Neural progenitor cell (in vitro differentiated cells): ENCODE results near the gene SLC6A9. TPM values are rescaled to one million over a fixed set of nuclear protein-coding genes. Genes with fewer than 3 reads are reported as not detected.

Experiments
- DNase-seq: peaks from one replicate; pipeline ENCODE4 v3.0.0-alpha.2; 2016; ENCODE audit warnings: low spot score
- H2AFZ ChIP-seq: fragments of 200-600 bp; sonication (generic); replicated peaks from 2 replicates; pipeline ENCODE4 v1.6.1; 2016; ENCODE audit warnings: antibody characterized with exemption
- H3F3A ChIP-seq: fragments of 200-600 bp; sonication (generic); 2 replicates; pipeline ENCODE4 v1.6.1; 2016; ENCODE audit warnings: antibody characterized with exemption, low read depth
- H3K27ac ChIP-seq: fragments of 200-600 bp; sonication (generic); 2 replicates; pipeline ENCODE4 v1.5.1; 2016; ENCODE audit warnings: mild to moderate bottlenecking
- H3K27me3 ChIP-seq: fragments of 200-600 bp; sonication (generic); 2 replicates; pipeline ENCODE4 v1.6.1; 2016; ENCODE audit warnings: mild to moderate bottlenecking, moderate library complexity
- H3K36me3 ChIP-seq: fragments of 200-600 bp; sonication (generic); 2 replicates; pipeline ENCODE4 v1.5.1; 2016
- H3K4me1 ChIP-seq: fragments of 200-600 bp; sonication (generic); 2 replicates; pipeline ENCODE4 v1.6.1; 2016; ENCODE audit warnings: mixed run types
- H3K4me2 ChIP-seq: fragments of 200-600 bp; sonication (generic); 2 replicates; pipeline ENCODE4 v1.6.1; 2016
- H3K4me3 ChIP-seq: fragments of 200-600 bp; sonication (generic); 2 replicates; pipeline ENCODE4 v1.5.1; 2016
- H3K79me2 ChIP-seq: fragments of 200-600 bp; sonication (generic); 2 replicates; pipeline ENCODE4 v1.6.1; 2016; ENCODE audit warnings: low read depth
- H3K9ac ChIP-seq: fragments of 200-600 bp; sonication (generic); 2 replicates; pipeline ENCODE4 v1.6.1; 2016
- H3K9me3 ChIP-seq: fragments of 200-600 bp; sonication (generic); 2 replicates; pipeline ENCODE4 v1.5.1; 2016; ENCODE audit warnings: low read depth
- H4K20me1 ChIP-seq: fragments of 200-600 bp; sonication (generic); 2 replicates; pipeline ENCODE4 v1.6.1; 2016; ENCODE audit warnings: low read depth
- H3K27ac Mint-ChIP-seq: 3 replicates; pipeline ENCODE4 v1.8.0; 2021; ENCODE audit warnings: mixed read lengths
- H3K27me3 Mint-ChIP-seq: 2 replicates; pipeline ENCODE4 v1.8.0; 2022; ENCODE audit warnings: low read depth, mild to moderate bottlenecking, inconsistent platforms, moderate library complexity, mixed read lengths; ENCODE audit not compliant: insufficient read depth
- H3K36me3 Mint-ChIP-seq: 3 replicates; pipeline ENCODE4 v1.8.0; 2021; ENCODE audit warnings: mixed read lengths
- H3K4me1 Mint-ChIP-seq: 3 replicates; pipeline ENCODE4 v1.8.0; 2021; ENCODE audit warnings: mixed read lengths
- H3K4me3 Mint-ChIP-seq: 3 replicates; pipeline ENCODE4 v1.8.0; 2021; ENCODE audit warnings: mild to moderate bottlenecking, moderate library complexity, mixed read lengths
- H3K9me3 Mint-ChIP-seq: 3 replicates; pipeline ENCODE4 v1.8.0; 2020; ENCODE audit warnings: mixed read lengths
- EZH2 ChIP-seq: fragments of 200-600 bp; sonication (generic); IDR thresholded peaks from 2 replicates; pipeline ENCODE4 v1.6.1; 2017; ENCODE audit warnings: antibody characterized with exemption, mild to moderate bottlenecking, moderate library complexity
- EZH2phosphoT487 ChIP-seq: fragments of 200-600 bp; sonication (generic); IDR thresholded peaks from 2 replicates; pipeline ENCODE4 v1.6.1; 2017; ENCODE audit warnings: antibody characterized with exemption
- total RNA-seq: library from RNA; depleted of rRNA; stranded (reverse); fragments of >200 nt; gene quantifications from 2 replicates; pipeline ENCODE4 v1.2.3, GENCODE V29; 2015; ENCODE audit warnings: low replicate concordance
- TF ChIP-seq, protein P1 (sequence below): fragments of 200-600 bp; sonication (generic); IDR thresholded peaks from 2 replicates; pipeline ENCODE4 v1.5.1; 2017; ENCODE audit warnings: antibody characterized with exemption, mild to moderate bottlenecking

Gene SLC6A9
- total RNA-seq, 1 donor from 2014 or later: 1.4 TPM

DNA sequence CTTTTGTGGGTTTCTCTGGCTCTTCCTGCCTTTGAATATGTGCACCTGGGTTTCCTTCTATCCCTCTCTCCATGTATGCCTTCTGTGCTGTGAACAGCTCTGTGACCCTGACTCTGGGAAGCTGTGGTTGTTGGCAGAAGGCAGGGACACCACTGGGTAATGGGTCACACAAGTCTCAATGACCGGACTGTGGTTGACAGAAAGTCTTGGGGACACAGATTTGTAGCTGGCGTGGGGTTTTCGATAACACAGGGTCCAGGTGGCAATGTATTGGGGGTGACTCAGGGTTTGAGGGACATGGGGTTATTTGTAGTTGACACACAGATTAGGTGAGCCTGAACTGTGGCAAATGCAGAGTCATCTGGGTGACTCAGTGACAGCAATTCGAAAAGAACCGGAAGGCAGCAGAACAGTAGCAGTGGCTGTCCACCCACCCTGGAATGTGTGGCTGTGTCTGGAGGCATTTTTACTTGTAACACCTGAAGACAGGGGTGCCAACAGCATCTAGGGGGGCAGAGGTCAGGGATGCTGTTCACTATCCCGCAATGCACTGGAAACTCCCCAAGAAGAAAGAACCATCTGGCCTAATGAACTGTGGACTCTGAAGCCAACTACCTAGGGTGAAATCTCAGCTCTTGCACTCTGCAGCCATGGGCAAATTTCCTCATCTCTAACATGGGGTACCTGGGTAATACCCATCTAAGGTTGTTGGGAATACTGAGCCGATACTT lies 13.0 kb upstream of the SLC6A9 start:
- H3K27me3 Mint-ChIP-seq: peaks cover 6% of the 10 kb centered on the region
- H3K79me2 ChIP-seq: no peaks in the 10 kb centered on the region
- H3F3A ChIP-seq: no peaks in the 10 kb centered on the region
- H3K9me3 Mint-ChIP-seq: no peaks in the 10 kb centered on the region
- DNase-seq: no peak
- no peak overlapping the region for H2AFZ ChIP-seq
- peak overlapping the region; percentile 29 for H3K4me2 ChIP-seq
- H3K36me3 Mint-ChIP-seq: no peaks in the 10 kb centered on the region
- no peaks in the 10 kb centered on the region for H3K9me3 ChIP-seq
- H3K36me3 ChIP-seq: no peaks in the 10 kb centered on the region
- peaks cover 18% of the 10 kb centered on the region for H3K4me1 Mint-ChIP-seq
- no peak overlapping the region for H3K27ac ChIP-seq
- TF ChIP-seq EZH2: no peak
- no peak for TF ChIP-seq EZH2phosphoT487
- TF ChIP-seq, protein P1, sequence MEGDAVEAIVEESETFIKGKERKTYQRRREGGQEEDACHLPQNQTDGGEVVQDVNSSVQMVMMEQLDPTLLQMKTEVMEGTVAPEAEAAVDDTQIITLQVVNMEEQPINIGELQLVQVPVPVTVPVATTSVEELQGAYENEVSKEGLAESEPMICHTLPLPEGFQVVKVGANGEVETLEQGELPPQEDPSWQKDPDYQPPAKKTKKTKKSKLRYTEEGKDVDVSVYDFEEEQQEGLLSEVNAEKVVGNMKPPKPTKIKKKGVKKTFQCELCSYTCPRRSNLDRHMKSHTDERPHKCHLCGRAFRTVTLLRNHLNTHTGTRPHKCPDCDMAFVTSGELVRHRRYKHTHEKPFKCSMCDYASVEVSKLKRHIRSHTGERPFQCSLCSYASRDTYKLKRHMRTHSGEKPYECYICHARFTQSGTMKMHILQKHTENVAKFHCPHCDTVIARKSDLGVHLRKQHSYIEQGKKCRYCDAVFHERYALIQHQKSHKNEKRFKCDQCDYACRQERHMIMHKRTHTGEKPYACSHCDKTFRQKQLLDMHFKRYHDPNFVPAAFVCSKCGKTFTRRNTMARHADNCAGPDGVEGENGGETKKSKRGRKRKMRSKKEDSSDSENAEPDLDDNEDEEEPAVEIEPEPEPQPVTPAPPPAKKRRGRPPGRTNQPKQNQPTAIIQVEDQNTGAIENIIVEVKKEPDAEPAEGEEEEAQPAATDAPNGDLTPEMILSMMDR: no peak
- H3K4me3 Mint-ChIP-seq: peak overlapping the region; percentile 55
- H3K4me3 ChIP-seq: no peak overlapping the region
- no peaks in the 10 kb centered on the region for H4K20me1 ChIP-seq
- H3K9ac ChIP-seq: no peak overlapping the region
- H3K27ac Mint-ChIP-seq: no peak overlapping the region
- peaks cover 11% of the 10 kb centered on the region for H3K4me1 ChIP-seq
- H3K27me3 ChIP-seq: no peaks in the 10 kb centered on the region

DNA sequence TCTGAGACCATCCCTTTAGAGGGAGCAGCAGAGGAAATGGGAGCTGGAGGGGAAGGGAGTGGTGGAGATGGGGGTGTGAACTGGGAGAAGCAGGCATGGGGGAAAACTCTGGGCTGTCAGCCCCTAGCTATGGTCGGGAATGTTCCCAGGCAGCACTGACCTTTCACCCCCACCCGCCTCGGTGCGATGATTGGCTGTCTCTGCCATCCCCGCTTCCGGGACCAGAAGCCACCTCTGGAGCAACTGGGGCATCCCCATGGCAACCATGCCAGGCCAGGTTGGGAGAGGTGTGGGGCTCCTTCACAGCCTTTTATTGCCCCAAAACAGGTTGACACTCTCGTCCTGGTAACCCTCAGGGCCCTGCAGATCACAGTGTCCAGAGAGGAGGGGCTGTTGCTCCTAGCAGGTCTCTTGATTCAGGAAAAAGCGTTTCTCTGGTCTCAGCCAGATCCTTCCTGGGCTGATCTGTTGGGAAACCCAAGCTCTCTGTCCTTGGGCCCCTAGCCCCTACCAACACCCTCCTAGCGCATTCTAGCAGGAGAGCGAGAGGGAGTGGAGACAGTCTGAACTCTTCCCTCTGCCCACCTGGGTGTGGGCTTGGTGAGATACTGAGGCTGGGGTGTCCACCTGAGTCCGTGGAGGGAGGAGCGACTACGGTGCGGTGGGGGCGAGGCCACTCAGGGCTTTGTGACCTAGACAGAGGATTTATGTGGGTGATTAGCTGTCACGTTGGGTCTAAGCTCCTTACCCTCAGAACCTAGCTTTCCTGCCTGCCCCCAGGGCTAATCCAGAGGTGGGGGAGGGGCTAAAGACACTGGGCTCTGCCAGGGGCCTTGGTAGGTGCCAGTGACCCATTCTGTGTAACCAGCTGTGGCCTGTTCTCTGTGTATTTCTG lies 12.2 kb upstream of the SLC6A9 start:
- Histone ChIP-seq H3K4me1 (peaks cover 11% of the 10 kb centered on the region), H3K36me3 (no peaks in the 10 kb centered on the region), H3K4me3 (no peak overlapping the region), H2AFZ (no peak overlapping the region), H3K27me3 (no peaks in the 10 kb centered on the region), H3F3A (no peaks in the 10 kb centered on the region), H4K20me1 (no peaks in the 10 kb centered on the region), H3K4me2 (peak overlapping the region; percentile 29), H3K79me2 (no peaks in the 10 kb centered on the region), H3K27ac (no peak overlapping the region), H3K9ac (no peak overlapping the region), H3K9me3 (no peaks in the 10 kb centered on the region)
- TF ChIP-seq, protein P1: no peak
- H3K27ac Mint-ChIP-seq: no peak overlapping the region
- H3K4me1 Mint-ChIP-seq: peaks cover 15% of the 10 kb centered on the region
- no peak overlapping the region for H3K4me3 Mint-ChIP-seq
- H3K36me3 Mint-ChIP-seq: no peaks in the 10 kb centered on the region
- peak; percentile 43 for DNase-seq
- H3K9me3 Mint-ChIP-seq: no peaks in the 10 kb centered on the region
- H3K27me3 Mint-ChIP-seq: peaks cover 6% of the 10 kb centered on the region

DNA sequence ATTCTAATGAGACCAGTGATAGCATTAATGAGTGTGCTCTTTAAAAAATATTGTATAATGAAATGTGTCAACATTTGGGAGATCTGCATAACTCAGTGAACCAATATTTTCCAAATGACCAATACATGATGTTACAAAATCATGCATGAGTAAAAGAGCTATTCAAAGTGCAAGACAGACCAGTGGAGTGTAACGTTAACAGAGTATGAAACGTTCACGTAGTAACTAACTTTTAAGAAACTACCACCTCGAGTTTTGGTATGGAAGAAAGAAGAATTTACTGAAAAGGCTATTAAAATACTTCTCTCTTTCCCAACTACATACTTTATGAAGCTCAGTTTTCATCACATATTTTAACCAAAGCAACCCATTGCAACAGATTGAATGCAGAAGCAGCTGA lies 9.6 kb upstream of the SLC6A9 start:
- TF ChIP-seq EZH2phosphoT487 (no peak), EZH2 (no peak)
- TF ChIP-seq, protein P1: no peak

More for the DNA sequence above, 9.6 kb upstream of the SLC6A9 start:
- Histone ChIP-seq H3K4me3 (no peak overlapping the region), H2AFZ (no peak overlapping the region), H3K4me2 (no peak overlapping the region), H3K79me2 (no peaks in the 10 kb centered on the region), H4K20me1 (no peaks in the 10 kb centered on the region), H3K27me3 (no peaks in the 10 kb centered on the region), H3K9me3 (no peaks in the 10 kb centered on the region), H3K36me3 (no peaks in the 10 kb centered on the region), H3K9ac (no peak overlapping the region), H3K4me1 (peaks cover 16% of the 10 kb centered on the region), H3F3A (no peaks in the 10 kb centered on the region), H3K27ac (no peak overlapping the region)
- Mint-ChIP-seq H3K9me3 (no peaks in the 10 kb centered on the region), H3K36me3 (no peaks in the 10 kb centered on the region), H3K4me1 (peaks cover 16% of the 10 kb centered on the region), H3K27ac (no peak overlapping the region), H3K27me3 (peaks cover 4% of the 10 kb centered on the region), H3K4me3 (no peak overlapping the region)
- no peak for DNase-seq
